Activated CD8-positive, alpha-beta memory T cell treated with anti-CD3 and anti-CD28 coated beads, Interleukin-2, amount 50 U/mL, for 24 hours (primary cell): Measurements from ENCODE around the gene LPCAT2.
"Not testable (repeated sequence)": the region's sequence is repeated elsewhere in the genome, so short reads cannot be mapped to it uniquely, and the experiment has no call there.

Experiments used
- DNase-seq: peaks from one replicate; pipeline ENCODE4 v3.0.0-alpha.2; 2020; ENCODE audit errors: extremely low read depth

Gene LPCAT2

GRCh38 chr16:55605754-55606336 is 97.0 kb downstream of the LPCAT2 start:
- DNase-seq = no peak

- DNase-seq = no peak
Observed at GRCh38 chr16:55613613-55614335, 104.9 kb downstream of the LPCAT2 start.

GRCh38 chr16:55615071-55615470 is 106.2 kb downstream of the LPCAT2 start:
- DNase-seq = no peak

GRCh38 chr16:55615670-55616069 is 106.8 kb downstream of the LPCAT2 start:
- DNase-seq = not testable (repeated sequence)

- DNase-seq = no peak
Observed at GRCh38 chr16:55621771-55622170, 112.9 kb downstream of the LPCAT2 start.

- no peak for DNase-seq
Observed at GRCh38 chr16:55622272-55622671, 113.4 kb downstream of the LPCAT2 start.

- no peak for DNase-seq
Observed at GRCh38 chr16:55622930-55623561, 114.2 kb downstream of the LPCAT2 start.

GRCh38 chr16:55623640-55624039 is 114.8 kb downstream of the LPCAT2 start:
- no peak for DNase-seq

GRCh38 chr16:55624696-55625095 is 115.8 kb downstream of the LPCAT2 start:
- no peak for DNase-seq

GRCh38 chr16:55625843-55626242 is 117.0 kb downstream of the LPCAT2 start:
- DNase-seq = no peak

- no peak for DNase-seq
Observed at GRCh38 chr16:55628306-55628968, 119.6 kb downstream of the LPCAT2 start.

- no peak for DNase-seq
Observed at GRCh38 chr16:55630774-55631173, 121.9 kb downstream of the LPCAT2 start.

GRCh38 chr16:55632259-55632658 is 123.4 kb downstream of the LPCAT2 start:
- DNase-seq = no peak

GRCh38 chr16:55634193-55634592 is 125.3 kb downstream of the LPCAT2 start:
- DNase-seq = no peak
